ENCODE results near the gene EXOSC7. TPM values are rescaled to one million over a fixed set of nuclear protein-coding genes. Genes with fewer than 3 reads are reported as not detected.

The EXOSC7 gene
- total and polyA plus RNA-seq, 9 of the 15 experiments (the other 6 are each of a cell fraction or from before 2014, with no cell fraction given), result 88.5 to 237 (median 112) TPM

- TF ChIP-seq FOXP4 (CRISPR knock-in tag; IDR thresholded peaks at IDR 0.05; ENCODE audit: borderline replicate concordance) (no peak), RBM25 (IDR thresholded peaks at IDR 0.05; ENCODE audit: low read depth, low read length, severe bottlenecking) (no peak), FOS (IDR thresholded peaks at IDR 0.05; ENCODE audit: extremely low read depth, insufficient read length) (no peak), CTCF (IDR thresholded peaks at IDR 0.05 in 2 of 3, conservative IDR thresholded peaks at IDR 0.05 in 1 of 3; ENCODE audit: insufficient read depth in 2 of 3, low read depth in 1 of 3, low read length in 3 of 3) (no peak), DNMT1 (IDR thresholded peaks at IDR 0.05) (no peak), TCF3 (CRISPR knock-in tag; IDR thresholded peaks at IDR 0.05) (no peak), E4F1 (CRISPR knock-in tag; IDR thresholded peaks at IDR 0.05; ENCODE audit: borderline replicate concordance) (no peak)
These were observed 17.6 kb downstream of the EXOSC7 start (continued) for GRCh38 chr3:44993471-44994205.

Measured in K562 (cell line).